Coronary artery (tissue), 2 donors: Measurements from ENCODE around the gene SLC22A5.

ENCODE experiments used
- DNase-seq: peaks from one replicate; pipeline ENCODE4 v3.0.0-alpha.2; 2017; ENCODE audit warnings: low spot score
- H3K27ac ChIP-seq, 2 donors: fragments of 200-600 bp; sonication (generic); one replicate each; pipeline ENCODE4 v1.5.1; 2016 to 2019
- H3K4me3 ChIP-seq: fragments of 200-600 bp; sonication (generic); 2 replicates; pipeline ENCODE4 v1.5.1; 2016; ENCODE audit warnings: mild to moderate bottlenecking, moderate library complexity
- CTCF ChIP-seq: fragments of 200-600 bp; sonication (generic); IDR thresholded peaks from one replicate; pipeline ENCODE4 v1.5.1; 2019; ENCODE audit warnings: antibody characterized with exemption

Gene SLC22A5

DNA sequence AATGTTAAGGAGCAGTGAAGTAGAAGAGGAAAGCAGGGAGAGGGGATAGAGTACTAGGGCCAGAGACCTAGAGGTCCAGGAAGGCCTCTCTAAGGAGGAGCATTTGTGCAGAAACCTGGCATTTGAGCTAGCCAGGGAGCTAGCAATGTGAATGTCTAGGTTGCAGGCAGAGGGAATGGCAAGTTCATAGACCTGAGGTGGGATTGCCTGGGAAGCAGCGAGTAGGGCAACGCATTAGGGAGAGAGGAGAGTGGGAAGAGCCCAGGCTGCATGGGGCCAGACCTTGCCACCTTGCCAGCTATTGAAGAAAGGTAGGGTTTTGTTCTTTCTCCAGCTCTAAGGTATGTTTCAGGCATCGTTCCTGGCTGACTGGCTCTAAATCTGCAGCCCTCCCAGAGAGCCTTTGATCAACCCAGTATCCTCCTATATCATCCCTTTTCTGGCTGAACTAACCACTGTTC lies 54.0 kb downstream of the SLC22A5 start:
- H3K27ac ChIP-seq, result peak overlapping the region in 1 of 2 donors; percentile 63
- no peak for TF ChIP-seq CTCF
- H3K4me3 ChIP-seq, result no peak overlapping the region
- DNase-seq, result no peak

DNA sequence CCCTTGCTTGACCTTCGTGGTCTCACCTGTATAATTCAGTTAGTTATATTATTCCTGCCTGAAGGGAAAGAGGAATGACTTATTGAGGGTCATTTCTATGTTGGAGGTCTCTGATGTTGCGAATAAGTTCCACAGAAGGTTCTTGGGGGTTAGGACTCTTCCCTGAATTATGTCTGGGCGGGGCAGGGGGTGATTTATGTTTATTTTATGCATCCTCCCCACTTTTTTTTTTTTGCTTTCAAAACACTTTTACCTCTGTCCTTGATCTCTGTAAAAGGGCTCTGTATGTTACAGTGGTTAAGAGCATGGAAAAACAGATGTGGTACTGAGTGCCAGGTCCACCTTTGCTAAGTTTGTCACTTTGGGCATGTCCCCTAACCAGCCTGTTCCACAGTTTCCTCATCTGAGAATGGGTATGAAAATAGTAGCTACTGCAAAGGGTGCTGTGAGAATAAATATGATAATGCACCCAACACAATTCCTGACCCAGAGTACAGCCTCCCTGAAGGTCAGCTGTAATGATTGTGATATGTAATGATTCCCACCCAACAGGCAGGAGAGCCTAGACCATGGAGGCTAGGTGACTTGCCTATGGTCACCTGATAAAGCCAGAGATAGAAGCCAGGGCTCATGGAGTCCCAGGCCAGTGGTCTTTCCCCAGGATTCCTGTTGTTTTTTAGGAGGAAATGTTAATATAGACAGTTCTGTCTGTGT lies 54.8 kb downstream of the SLC22A5 start:
- Histone ChIP-seq H3K4me3 (no peak overlapping the region), H3K27ac (peak overlapping the region; percentile 2 to 85)

DNA sequence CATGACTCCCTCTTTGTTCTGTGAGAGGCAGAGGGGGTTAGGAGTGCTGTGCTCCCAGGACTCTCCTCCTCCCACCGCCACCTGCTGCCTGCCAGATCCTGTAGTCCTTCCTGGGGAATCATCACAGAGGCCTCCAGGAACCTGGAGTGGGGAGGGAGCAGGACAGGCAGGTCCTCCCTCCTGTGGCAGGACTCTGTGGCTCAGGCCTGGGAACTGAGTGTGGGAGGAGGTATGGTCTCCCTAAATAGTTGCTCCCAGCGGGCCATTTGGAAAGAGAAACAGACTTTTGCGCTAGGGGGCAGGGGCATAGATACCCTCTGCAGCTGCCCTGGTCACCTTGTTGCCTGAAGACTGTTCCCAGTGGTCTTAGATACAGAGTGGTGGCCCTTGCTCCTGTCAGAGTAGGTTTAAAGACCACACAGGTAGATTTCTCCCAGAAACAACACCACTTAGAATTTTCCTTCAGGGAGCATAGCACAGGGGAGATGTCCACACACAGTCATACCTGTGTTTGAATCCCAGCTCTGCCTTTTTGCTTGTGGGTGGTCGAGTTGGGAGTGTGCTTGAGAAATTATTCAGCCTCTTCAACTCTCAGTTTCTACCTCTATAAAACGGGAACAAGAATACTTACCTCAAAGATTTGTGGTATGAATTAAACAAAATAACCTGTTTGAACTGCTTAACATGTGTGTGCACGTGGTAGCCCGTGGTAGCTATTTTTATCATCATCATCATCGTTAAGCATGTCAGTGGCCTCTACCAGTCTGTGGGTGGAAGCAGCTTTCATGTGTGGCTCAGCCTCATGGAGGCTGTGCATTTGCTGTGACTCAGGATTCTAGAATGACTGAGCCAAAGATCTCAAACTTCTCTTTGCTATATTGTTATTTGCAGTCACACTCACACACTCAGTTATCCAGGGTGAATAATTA lies 55.8 kb downstream of the SLC22A5 start:
- Histone ChIP-seq H3K4me3 (no peak overlapping the region), H3K27ac (peak overlapping the region; percentile 62 to 85)
- no peak for DNase-seq
- no peak for TF ChIP-seq CTCF

More for the DNA sequence above, 54.8 kb downstream of the SLC22A5 start:
- DNase-seq, result no peak
- TF ChIP-seq CTCF, result no peak

- peak overlapping the region; percentile 5 for H3K4me3 ChIP-seq
- no peak for TF ChIP-seq CTCF
- peak overlapping the region; percentile 62 to 85 for H3K27ac ChIP-seq
- DNase-seq, result no peak
These were observed 56.5 kb downstream of the SLC22A5 start for GRCh38 chr5:132425975-132426524.

- Histone ChIP-seq H3K27ac (peak overlapping the region; percentile 62 to 85), H3K4me3 (peak overlapping the region; percentile 5)
- peak; percentile 93 for DNase-seq
- TF ChIP-seq CTCF, result no peak
These were observed 57.1 kb downstream of the SLC22A5 start for GRCh38 chr5:132426525-132427138.

- no peak for TF ChIP-seq CTCF
- DNase-seq, result no peak
- peak overlapping the region; percentile 62 to 85 for H3K27ac ChIP-seq
- no peak overlapping the region for H3K4me3 ChIP-seq
These were observed 58.0 kb downstream of the SLC22A5 start for GRCh38 chr5:132427281-132428146.
